HG03457 (cell line): Measurements from ENCODE around the gene NLRP12.
"Not testable (repeated sequence)": the region's sequence is repeated elsewhere in the genome, so short reads cannot be mapped to it uniquely, and the experiment has no call there.

ENCODE experiments used
- ATAC-seq: cut with Tn5 transposase; IDR thresholded peaks from one replicate; pipeline ENCODE4 v1.9.1; 2021; ENCODE audit warnings: moderate number of reproducible peaks; ENCODE audit not compliant: unreplicated experiment

NLRP12 gene

GRCh38 chr19:53824134-53824611 is at the start of gene NLRP12:
NLRP12 (minus strand) TSS chr19:53824314; CDS start chr19:53824174, 140 bp downstream.
- ATAC-seq, result no peak

GRCh38 chr19:53872762-53873161 is 48.6 kb upstream of the NLRP12 start:
- no peak for ATAC-seq

- ATAC-seq, result no peak
Measured at GRCh38 chr19:53871454-53871853, 47.3 kb upstream of the NLRP12 start.

- no peak for ATAC-seq
Measured at GRCh38 chr19:53870485-53870844, 46.4 kb upstream of the NLRP12 start.

- not testable (repeated sequence) for ATAC-seq
Measured at GRCh38 chr19:53869805-53870484, 45.8 kb upstream of the NLRP12 start.

GRCh38 chr19:53868892-53869804 is 45.0 kb upstream of the NLRP12 start:
- ATAC-seq, result peak; percentile 33

GRCh38 chr19:53868091-53868891 is 44.2 kb upstream of the NLRP12 start:
- ATAC-seq, result no peak

- ATAC-seq, result peak; percentile 56
Measured at GRCh38 chr19:53867225-53868090, 43.3 kb upstream of the NLRP12 start, which contains the start of gene MYADM. MYADM (plus strand) TSS chr19:53867883; CDS start chr19:53873530, 5,647 bp downstream.

GRCh38 chr19:53866865-53867224 is 42.7 kb upstream of the NLRP12 start:
- ATAC-seq, result no peak

GRCh38 chr19:53865918-53866864 is 42.1 kb upstream of the NLRP12 start:
- no peak for ATAC-seq

- no peak for ATAC-seq
Measured at GRCh38 chr19:53865523-53865917, 41.4 kb upstream of the NLRP12 start.

- no peak for ATAC-seq
Measured at GRCh38 chr19:53864308-53864836, 40.3 kb upstream of the NLRP12 start.

- ATAC-seq, result no peak
Measured at GRCh38 chr19:53853707-53854106, 29.6 kb upstream of the NLRP12 start.

- ATAC-seq, result no peak
Measured at GRCh38 chr19:53849237-53849676, 25.1 kb upstream of the NLRP12 start.

GRCh38 chr19:53847555-53847954 is 23.4 kb upstream of the NLRP12 start:
- no peak for ATAC-seq

GRCh38 chr19:53844849-53845246 is 20.7 kb upstream of the NLRP12 start:
- no peak for ATAC-seq

- ATAC-seq, result not testable (repeated sequence)
Measured at GRCh38 chr19:53840914-53841313, 16.8 kb upstream of the NLRP12 start.

GRCh38 chr19:53840241-53840640 is 16.1 kb upstream of the NLRP12 start:
- ATAC-seq, result not testable (repeated sequence)

GRCh38 chr19:53838446-53838845 is 14.3 kb upstream of the NLRP12 start:
- ATAC-seq, result not testable (repeated sequence)
